Upper lobe of left lung (tissue), 4 donors: ENCODE results near the gene DGKA.

ENCODE experiments used
- POLR2A ChIP-seq, 4 donors: fragments of 450-650 bp; IDR thresholded peaks; one replicate each; pipeline ENCODE4 v1.5.1; 2016 to 2017; ENCODE audit warnings: antibody characterized with exemption in 4 of 4, mild to moderate bottlenecking in 2 of 4
- POLR2AphosphoS5 ChIP-seq, 2 donors: sonication (generic); formaldehyde crosslinking; IDR thresholded peaks; one replicate each; pipeline ENCODE4 v1.5.1; 2017; ENCODE audit warnings: antibody characterized with exemption in 2 of 2
- TF ChIP-seq, protein P1 (sequence below), 6 experiments: fragments of 450-650 bp in 4 of 6; fragments of 200-600 bp in 2 of 6; sonication (generic) in 2 of 6; IDR thresholded peaks; one replicate each; pipeline ENCODE4 v1.5.1; 2016 to 2019; ENCODE audit warnings: antibody characterized with exemption in 6 of 6

GRCh38 chr12:55901881-55902490 lies 29.0 kb upstream of the DGKA start:
- TF ChIP-seq, protein P1, sequence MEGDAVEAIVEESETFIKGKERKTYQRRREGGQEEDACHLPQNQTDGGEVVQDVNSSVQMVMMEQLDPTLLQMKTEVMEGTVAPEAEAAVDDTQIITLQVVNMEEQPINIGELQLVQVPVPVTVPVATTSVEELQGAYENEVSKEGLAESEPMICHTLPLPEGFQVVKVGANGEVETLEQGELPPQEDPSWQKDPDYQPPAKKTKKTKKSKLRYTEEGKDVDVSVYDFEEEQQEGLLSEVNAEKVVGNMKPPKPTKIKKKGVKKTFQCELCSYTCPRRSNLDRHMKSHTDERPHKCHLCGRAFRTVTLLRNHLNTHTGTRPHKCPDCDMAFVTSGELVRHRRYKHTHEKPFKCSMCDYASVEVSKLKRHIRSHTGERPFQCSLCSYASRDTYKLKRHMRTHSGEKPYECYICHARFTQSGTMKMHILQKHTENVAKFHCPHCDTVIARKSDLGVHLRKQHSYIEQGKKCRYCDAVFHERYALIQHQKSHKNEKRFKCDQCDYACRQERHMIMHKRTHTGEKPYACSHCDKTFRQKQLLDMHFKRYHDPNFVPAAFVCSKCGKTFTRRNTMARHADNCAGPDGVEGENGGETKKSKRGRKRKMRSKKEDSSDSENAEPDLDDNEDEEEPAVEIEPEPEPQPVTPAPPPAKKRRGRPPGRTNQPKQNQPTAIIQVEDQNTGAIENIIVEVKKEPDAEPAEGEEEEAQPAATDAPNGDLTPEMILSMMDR (IDR thresholded peaks at IDR 0.05) = no peak
- TF ChIP-seq POLR2A (IDR thresholded peaks at IDR 0.05) (no peak), POLR2AphosphoS5 (IDR thresholded peaks at IDR 0.05) (no peak)
